ENCODE results near the gene TCF7L1.
"Not testable (repeated sequence)": the region's sequence is repeated elsewhere in the genome, so short reads cannot be mapped to it uniquely, and the experiment has no call there.

The TCF7L1 gene

GRCh38 chr2:85341269-85342029 lies 208.3 kb downstream of the TCF7L1 start:
- no peak overlapping the region for H3K27ac ChIP-seq (ENCODE audit: insufficient read depth in 1 of 2, low read depth in 1 of 2, low read length in 2 of 2, poor library complexity in 1 of 2, severe bottlenecking in 2 of 2)
- H3K27me3 ChIP-seq (replicated peaks in 2 of 5; ENCODE audit: control insufficient read depth in 4 of 5, insufficient read depth in 5 of 5, low read length in 4 of 5): no peaks in the 10 kb centered on the region
- peaks cover 2 to 31% (median 17%) of the 10 kb centered on the region in 4 experiments for H3K36me3 ChIP-seq (ENCODE audit: control insufficient read depth in 4 of 4, insufficient read depth in 4 of 4, low read length in 3 of 4)
- H3K4me1 ChIP-seq (ENCODE audit: control extremely low read depth in 1 of 4, control insufficient read depth in 4 of 4, insufficient read depth in 4 of 4, low read length in 3 of 4): no peaks in the 10 kb centered on the region
- no peaks in the 10 kb centered on the region for H3K9me3 ChIP-seq (ENCODE audit: control extremely low read depth in 1 of 5, control insufficient read depth in 4 of 5, insufficient read depth in 2 of 5, low read depth in 1 of 5, low read length in 4 of 5)
- no peak overlapping the region for H3K4me3 ChIP-seq (ENCODE audit: control insufficient read depth in 1 of 7, extremely low read depth in 1 of 7, insufficient read depth in 4 of 7, low read depth in 2 of 7, low read length in 6 of 7)
- WGBS (ENCODE audit: insufficient coverage): 98% methylated on average over 26 of the region's 30 CpGs
- no peak for DNase-seq
- POLR2A ChIA-PET: interaction anchor here (0.6 kb wide), 1 partner anchor 181 kb away, joined by 4 read pairs; no protein-coding TSS in a partner anchor
- CTCF ChIA-PET: interaction anchor here (0.6 kb wide), 1 partner anchor 238 kb away, joined by 3 read pairs; no protein-coding TSS in a partner anchor

- Histone ChIP-seq H3K27ac (ENCODE audit: insufficient read depth in 1 of 2, low read depth in 1 of 2, low read length in 2 of 2, poor library complexity in 1 of 2, severe bottlenecking in 2 of 2) (no peak overlapping the region), H3K4me1 (ENCODE audit: control extremely low read depth in 1 of 4, control insufficient read depth in 4 of 4, insufficient read depth in 4 of 4, low read length in 3 of 4) (no peaks in the 10 kb centered on the region), H3K36me3 (ENCODE audit: control insufficient read depth in 4 of 4, insufficient read depth in 4 of 4, low read length in 3 of 4) (peaks cover 2 to 34% (median 18%) of the 10 kb centered on the region in 4 experiments), H3K9me3 (ENCODE audit: control extremely low read depth in 1 of 5, control insufficient read depth in 4 of 5, insufficient read depth in 2 of 5, low read depth in 1 of 5, low read length in 4 of 5) (no peaks in the 10 kb centered on the region), H3K27me3 (replicated peaks in 2 of 5; ENCODE audit: control insufficient read depth in 4 of 5, insufficient read depth in 5 of 5, low read length in 4 of 5) (no peaks in the 10 kb centered on the region), H3K4me3 (ENCODE audit: control insufficient read depth in 1 of 7, extremely low read depth in 1 of 7, insufficient read depth in 4 of 7, low read depth in 2 of 7, low read length in 6 of 7) (no peak overlapping the region)
- DNase-seq: no peak
- CTCF ChIA-PET: no interaction called here
- POLR2A ChIA-PET: no interaction called here
- 90% methylated on average over 2 of the region's 3 CpGs for WGBS (ENCODE audit: insufficient coverage)
Observed at GRCh38 chr2:85342156-85342555, 209.0 kb downstream of the TCF7L1 start.

DNA sequence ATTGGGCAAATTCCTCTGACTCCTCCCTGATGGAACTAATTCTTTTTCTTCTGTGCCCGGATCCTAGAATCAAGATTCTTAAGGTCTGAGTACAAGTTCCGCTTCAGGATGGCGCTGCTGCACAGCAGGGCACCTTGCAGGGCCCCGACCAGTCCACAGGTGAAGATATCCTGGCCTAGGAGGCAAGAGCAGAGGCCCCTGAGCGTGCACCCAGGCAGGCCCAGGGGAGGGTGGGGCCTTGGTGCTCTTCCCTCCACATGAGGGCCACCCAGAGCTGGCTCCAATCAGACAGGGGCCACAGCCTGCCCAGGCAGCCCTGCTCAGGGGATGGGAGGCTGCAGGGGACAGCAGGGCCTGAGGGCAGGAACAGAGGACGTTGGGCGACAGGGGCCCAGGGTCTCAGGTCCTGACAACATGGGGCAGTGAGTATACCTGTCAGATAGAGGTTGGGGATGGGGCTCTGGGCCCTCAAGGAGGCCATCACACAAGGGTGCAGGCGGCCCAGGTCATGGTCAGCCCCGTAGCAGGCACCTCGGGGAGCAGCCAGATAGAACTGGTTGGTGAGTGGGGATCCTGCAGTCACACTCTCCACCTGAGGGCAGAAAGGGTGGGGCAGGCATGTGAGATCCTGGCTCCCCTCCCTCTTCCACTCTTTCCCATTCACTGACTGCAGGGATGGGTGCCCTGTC lies 210.2 kb downstream of the TCF7L1 start:
- H3K9me3 ChIP-seq (ENCODE audit: control extremely low read depth in 1 of 5, control insufficient read depth in 4 of 5, insufficient read depth in 2 of 5, low read depth in 1 of 5, low read length in 4 of 5); CTCF ChIA-PET; H3K4me1 ChIP-seq (ENCODE audit: control extremely low read depth in 1 of 4, control insufficient read depth in 4 of 4, insufficient read depth in 4 of 4, low read length in 3 of 4); H3K4me3 ChIP-seq (ENCODE audit: control insufficient read depth in 1 of 7, extremely low read depth in 1 of 7, insufficient read depth in 4 of 7, low read depth in 2 of 7, low read length in 6 of 7); H3K27me3 ChIP-seq (replicated peaks in 2 of 5; ENCODE audit: control insufficient read depth in 4 of 5, insufficient read depth in 5 of 5, low read length in 4 of 5); H3K27ac ChIP-seq (ENCODE audit: insufficient read depth in 1 of 2, low read depth in 1 of 2, low read length in 2 of 2, poor library complexity in 1 of 2, severe bottlenecking in 2 of 2); DNase-seq: not testable (repeated sequence)
- WGBS (ENCODE audit: insufficient coverage): 99% methylated on average over 5 of the region's 10 CpGs
- peaks cover 2 to 40% (median 21%) of the 10 kb centered on the region in 4 experiments for H3K36me3 ChIP-seq (ENCODE audit: control insufficient read depth in 4 of 4, insufficient read depth in 4 of 4, low read length in 3 of 4)
- POLR2A ChIA-PET: interaction anchor here (0.6 kb wide), 1 partner anchor 17 kb away, joined by 3 read pairs; no protein-coding TSS in a partner anchor

DNA sequence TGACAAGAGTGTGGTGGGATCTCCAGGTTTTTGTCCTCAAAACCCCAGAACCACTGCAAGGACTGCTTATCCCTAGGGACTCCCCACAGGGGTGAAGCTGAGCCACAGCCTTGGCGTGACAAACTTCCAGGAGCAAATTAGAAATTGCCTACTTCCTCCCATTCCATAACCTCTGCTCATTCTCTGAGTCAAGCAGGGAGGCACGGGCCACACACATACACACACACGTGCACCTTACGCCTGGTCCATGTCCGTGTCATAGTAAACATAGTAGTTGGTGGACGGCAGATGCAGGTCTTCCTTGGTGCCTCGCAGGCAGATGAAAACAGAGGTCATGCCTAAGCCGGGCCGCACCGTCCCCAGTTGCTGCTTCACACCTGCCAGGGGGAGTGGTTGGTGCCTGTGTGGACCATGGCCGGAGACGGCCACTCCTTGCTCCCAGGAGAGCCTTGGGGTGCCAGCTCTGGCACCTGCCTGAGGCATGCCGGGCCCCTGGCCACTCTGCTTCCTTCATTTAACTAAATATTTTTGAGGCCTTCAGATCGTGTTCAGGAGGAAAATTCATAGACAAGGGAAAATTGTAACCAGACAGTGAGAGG lies 211.3 kb downstream of the TCF7L1 start:
- peaks cover 4 to 46% (median 27%) of the 10 kb centered on the region in 4 experiments for H3K36me3 ChIP-seq (ENCODE audit: control insufficient read depth in 4 of 4, insufficient read depth in 4 of 4, low read length in 3 of 4)
- H3K27me3 ChIP-seq (replicated peaks in 2 of 5; ENCODE audit: control insufficient read depth in 4 of 5, insufficient read depth in 5 of 5, low read length in 4 of 5): no peaks in the 10 kb centered on the region
- H3K9me3 ChIP-seq (ENCODE audit: control extremely low read depth in 1 of 5, control insufficient read depth in 4 of 5, insufficient read depth in 2 of 5, low read depth in 1 of 5, low read length in 4 of 5): no peaks in the 10 kb centered on the region
- H3K4me3 ChIP-seq (ENCODE audit: control insufficient read depth in 1 of 7, extremely low read depth in 1 of 7, insufficient read depth in 4 of 7, low read depth in 2 of 7, low read length in 6 of 7): no peak overlapping the region
- H3K4me1 ChIP-seq (ENCODE audit: control extremely low read depth in 1 of 4, control insufficient read depth in 4 of 4, insufficient read depth in 4 of 4, low read length in 3 of 4): no peaks in the 10 kb centered on the region
- ChIA-PET CTCF (no interaction called here), POLR2A (no interaction called here)
- WGBS (ENCODE audit: insufficient coverage): 80% methylated on average over 5 of the region's 14 CpGs
- no peak for DNase-seq
- H3K27ac ChIP-seq (ENCODE audit: insufficient read depth in 1 of 2, low read depth in 1 of 2, low read length in 2 of 2, poor library complexity in 1 of 2, severe bottlenecking in 2 of 2): no peak overlapping the region

GRCh38 chr2:85347599-85347998 lies 214.4 kb downstream of the TCF7L1 start:
- Histone ChIP-seq H3K9me3 (ENCODE audit: control extremely low read depth in 1 of 5, control insufficient read depth in 4 of 5, insufficient read depth in 2 of 5, low read depth in 1 of 5, low read length in 4 of 5) (no peaks in the 10 kb centered on the region), H3K27me3 (replicated peaks in 2 of 5; ENCODE audit: control insufficient read depth in 4 of 5, insufficient read depth in 5 of 5, low read length in 4 of 5) (no peaks in the 10 kb centered on the region), H3K27ac (ENCODE audit: insufficient read depth in 1 of 2, low read depth in 1 of 2, low read length in 2 of 2, poor library complexity in 1 of 2, severe bottlenecking in 2 of 2) (no peak overlapping the region), H3K36me3 (ENCODE audit: control insufficient read depth in 4 of 4, insufficient read depth in 4 of 4, low read length in 3 of 4) (peaks cover 9 to 69% (median 41%) of the 10 kb centered on the region in 4 experiments), H3K4me1 (ENCODE audit: control extremely low read depth in 1 of 4, control insufficient read depth in 4 of 4, insufficient read depth in 4 of 4, low read length in 3 of 4) (no peaks in the 10 kb centered on the region), H3K4me3 (ENCODE audit: control insufficient read depth in 1 of 7, extremely low read depth in 1 of 7, insufficient read depth in 4 of 7, low read depth in 2 of 7, low read length in 6 of 7) (no peak overlapping the region)
- 100% methylated on average over 2 of the region's 3 CpGs for WGBS (ENCODE audit: insufficient coverage)
- CTCF ChIA-PET: interaction anchor here (1.3 kb wide), 1 partner anchor 203 kb away, joined by 4 read pairs; no protein-coding TSS in a partner anchor
- POLR2A ChIA-PET: no interaction called here
- no peak for DNase-seq

DNA sequence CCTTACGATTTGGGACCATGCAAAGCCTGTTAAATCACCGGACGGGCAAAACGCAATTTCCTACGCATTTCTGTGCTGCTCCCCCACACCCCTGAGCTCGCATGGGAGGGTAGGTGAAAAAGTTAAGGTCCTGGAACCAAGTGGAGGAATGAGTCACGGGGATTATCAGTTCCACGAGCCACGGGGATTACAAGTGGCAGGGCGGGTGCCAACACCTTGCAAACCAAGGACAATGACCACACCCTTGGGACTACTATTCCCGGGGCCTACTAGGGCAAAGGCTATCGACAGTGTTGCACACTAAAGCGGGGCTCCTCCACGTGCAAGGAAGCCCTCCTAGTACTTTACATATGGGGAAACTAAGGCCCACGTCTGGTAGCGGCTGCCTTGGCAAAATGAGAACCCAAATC lies 220.7 kb downstream of the TCF7L1 start:
- peaks cover 4 to 24% (median 22%) of the 10 kb centered on the region in 4 experiments for H3K4me1 ChIP-seq (ENCODE audit: control extremely low read depth in 1 of 4, control insufficient read depth in 4 of 4, insufficient read depth in 4 of 4, low read length in 3 of 4)
- CTCF ChIA-PET: interaction anchor here (1.8 kb wide), 1 partner anchor 8 kb away, joined by 4 read pairs; no protein-coding TSS in a partner anchor
- H3K36me3 ChIP-seq (ENCODE audit: control insufficient read depth in 4 of 4, insufficient read depth in 4 of 4, low read length in 3 of 4): peaks cover 11 to 44% (median 28%) of the 10 kb centered on the region in 4 experiments
- POLR2A ChIA-PET: interaction anchor here (2.4 kb wide), 1 partner anchor 26 kb away, joined by 12 read pairs; the partner anchor contains the start of gene TGOLN2
- H3K27me3 ChIP-seq (replicated peaks in 2 of 5; ENCODE audit: control insufficient read depth in 4 of 5, insufficient read depth in 5 of 5, low read length in 4 of 5): no peaks in the 10 kb centered on the region
- peak overlapping the region; percentile 91 to 96 for H3K27ac ChIP-seq (ENCODE audit: insufficient read depth in 1 of 2, low read depth in 1 of 2, low read length in 2 of 2, poor library complexity in 1 of 2, severe bottlenecking in 2 of 2)
- no peaks in the 10 kb centered on the region for H3K9me3 ChIP-seq (ENCODE audit: control extremely low read depth in 1 of 5, control insufficient read depth in 4 of 5, insufficient read depth in 2 of 5, low read depth in 1 of 5, low read length in 4 of 5)
- 67% methylated on average over 16 of the region's 16 CpGs for WGBS (ENCODE audit: insufficient coverage)
- H3K4me3 ChIP-seq (ENCODE audit: control insufficient read depth in 1 of 7, extremely low read depth in 1 of 7, insufficient read depth in 4 of 7, low read depth in 2 of 7, low read length in 6 of 7): peak overlapping the region; percentile 58 to 96 (median 81)
- DNase-seq: peak in 1 of 3 donors; percentile 13

Data from common myeloid progenitor, CD34-positive (primary cell).